ENCODE measurements around the gene ODAD2. TPM values are rescaled to one million over a fixed set of nuclear protein-coding genes. Genes with fewer than 3 reads are reported as not detected.
"Not testable (repeated sequence)": the region's sequence is repeated elsewhere in the genome, so short reads cannot be mapped to it uniquely, and the experiment has no call there.

The ODAD2 gene
- total RNA-seq, 2 donors from 2014 or later: 0.78 TPM; not detected in 1

- no peaks in the 10 kb centered on the region for H3K9me3 ChIP-seq (ENCODE audit: control insufficient read depth, low read length, poor library complexity, severe bottlenecking)
- Mint-ChIP-seq H3K4me3 (peak overlapping the region; percentile 97), H3K4me1 (peaks cover 14% of the 10 kb centered on the region), H3K27me3 (peaks cover 69% of the 10 kb centered on the region), H3K27ac (peak overlapping the region; percentile 68), H3K36me3 (ENCODE audit: low read depth) (no peaks in the 10 kb centered on the region)
- DNase-seq: no peak
- ATAC-seq: peak; percentile 76
Observed at GRCh38 chr10:27998178-27998953, 513 bp downstream of the ODAD2 start.

DNA sequence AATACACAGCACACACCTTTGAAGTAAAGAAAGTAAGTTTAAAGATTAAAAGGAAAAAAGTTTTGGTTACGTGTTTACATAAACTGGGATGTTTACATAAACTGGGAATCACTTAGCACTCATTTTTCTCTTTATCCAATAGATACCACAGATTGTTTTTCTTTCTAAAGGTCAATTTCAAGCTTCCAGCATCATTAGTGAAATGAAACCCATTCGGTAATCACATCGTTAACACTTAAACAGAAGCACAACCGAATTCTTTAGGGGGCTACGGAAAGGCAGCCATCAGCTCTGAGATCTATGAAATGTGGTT lies 1.1 kb downstream of the ODAD2 start:
- Mint-ChIP-seq H3K27ac (peak overlapping the region; percentile 68), H3K4me3 (peak overlapping the region; percentile 97), H3K27me3 (peaks cover 64% of the 10 kb centered on the region), H3K36me3 (ENCODE audit: low read depth) (no peaks in the 10 kb centered on the region), H3K4me1 (peaks cover 14% of the 10 kb centered on the region)
- DNase-seq: no peak
- H3K9me3 ChIP-seq (ENCODE audit: control insufficient read depth, low read length, poor library complexity, severe bottlenecking): no peaks in the 10 kb centered on the region
- no peak for ATAC-seq

- Mint-ChIP-seq H3K27ac (no peak overlapping the region), H3K4me3 (no peak overlapping the region), H3K27me3 (peaks cover 61% of the 10 kb centered on the region), H3K4me1 (peaks cover 14% of the 10 kb centered on the region), H3K36me3 (ENCODE audit: low read depth) (peaks cover 2% of the 10 kb centered on the region)
- H3K9me3 ChIP-seq (ENCODE audit: control insufficient read depth, low read length, poor library complexity, severe bottlenecking): no peaks in the 10 kb centered on the region
- ATAC-seq: no peak
- no peak for DNase-seq
Observed at GRCh38 chr10:27995311-27995710, 3.6 kb downstream of the ODAD2 start.

- ATAC-seq; H3K4me1 Mint-ChIP-seq; H3K36me3 Mint-ChIP-seq (ENCODE audit: low read depth); H3K27ac Mint-ChIP-seq; H3K4me3 Mint-ChIP-seq; H3K9me3 ChIP-seq (ENCODE audit: control insufficient read depth, low read length, poor library complexity, severe bottlenecking); DNase-seq: not testable (repeated sequence)
- H3K27me3 Mint-ChIP-seq: peaks cover 30% of the 10 kb centered on the region
Observed at GRCh38 chr10:27989357-27989756, 9.5 kb downstream of the ODAD2 start.

DNA sequence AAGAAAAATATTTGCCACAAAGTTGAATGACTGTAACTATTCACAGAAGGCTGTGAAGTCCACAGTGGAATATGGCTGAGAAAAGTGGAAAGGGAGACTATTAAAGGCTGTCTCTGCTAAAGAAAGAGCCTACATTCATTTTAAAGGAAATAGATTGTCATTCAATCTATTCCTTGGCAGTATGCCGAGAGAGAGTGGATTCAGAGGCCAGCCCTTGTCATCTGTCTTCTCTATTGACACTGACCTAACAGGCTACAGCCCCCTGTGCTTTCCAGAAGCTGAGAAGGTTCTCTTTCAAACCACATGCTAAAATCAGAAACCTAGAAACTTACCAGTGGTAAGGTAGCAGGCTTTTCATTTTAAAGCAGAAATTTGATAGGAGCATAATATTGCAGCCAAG lies 12.1 kb downstream of the ODAD2 start:
- no peak overlapping the region for H3K27ac Mint-ChIP-seq
- ATAC-seq (no peak), DNase-seq (no peak)
- H3K27me3 Mint-ChIP-seq: peaks cover 30% of the 10 kb centered on the region
- H3K4me3 Mint-ChIP-seq: no peak overlapping the region
- H3K4me1 Mint-ChIP-seq: no peaks in the 10 kb centered on the region
- no peaks in the 10 kb centered on the region for H3K9me3 ChIP-seq (ENCODE audit: control insufficient read depth, low read length, poor library complexity, severe bottlenecking)
- no peaks in the 10 kb centered on the region for H3K36me3 Mint-ChIP-seq (ENCODE audit: low read depth)

- no peaks in the 10 kb centered on the region for H3K36me3 Mint-ChIP-seq (ENCODE audit: low read depth)
- ATAC-seq (no peak), DNase-seq (no peak)
- no peak overlapping the region for H3K27ac Mint-ChIP-seq
- peaks cover 8% of the 10 kb centered on the region for H3K27me3 Mint-ChIP-seq
- H3K4me3 Mint-ChIP-seq: no peak overlapping the region
- no peaks in the 10 kb centered on the region for H3K9me3 ChIP-seq (ENCODE audit: control insufficient read depth, low read length, poor library complexity, severe bottlenecking)
- peaks cover 2% of the 10 kb centered on the region for H3K4me1 Mint-ChIP-seq
Observed at GRCh38 chr10:27982875-27983543, 15.9 kb downstream of the ODAD2 start.

DNA sequence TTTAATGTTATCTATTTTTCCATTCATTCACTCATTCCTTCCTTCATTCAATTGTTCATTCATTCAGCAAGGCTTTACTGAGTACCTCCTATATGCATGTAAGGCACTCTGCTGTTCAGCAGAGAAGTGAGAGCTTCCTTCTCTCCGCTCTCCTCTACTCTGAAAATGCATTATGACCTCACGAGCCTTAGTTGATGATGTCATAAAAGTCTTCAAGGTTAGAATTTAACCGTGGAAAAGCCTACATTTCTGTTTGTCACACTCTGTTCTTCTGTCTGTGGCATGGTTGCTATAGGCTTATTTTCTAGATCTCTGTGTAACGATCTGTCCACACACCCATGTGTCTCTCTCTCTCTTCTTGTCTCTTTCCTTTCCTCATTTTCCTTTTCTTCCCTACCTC lies 17.1 kb downstream of the ODAD2 start:
- H3K36me3 Mint-ChIP-seq (ENCODE audit: low read depth): no peaks in the 10 kb centered on the region
- peaks cover 2% of the 10 kb centered on the region for H3K4me1 Mint-ChIP-seq
- no peak for ATAC-seq
- peaks cover 14% of the 10 kb centered on the region for H3K27me3 Mint-ChIP-seq
- H3K9me3 ChIP-seq (ENCODE audit: control insufficient read depth, low read length, poor library complexity, severe bottlenecking): no peaks in the 10 kb centered on the region
- H3K27ac Mint-ChIP-seq: no peak overlapping the region
- no peak for DNase-seq
- no peak overlapping the region for H3K4me3 Mint-ChIP-seq

DNA sequence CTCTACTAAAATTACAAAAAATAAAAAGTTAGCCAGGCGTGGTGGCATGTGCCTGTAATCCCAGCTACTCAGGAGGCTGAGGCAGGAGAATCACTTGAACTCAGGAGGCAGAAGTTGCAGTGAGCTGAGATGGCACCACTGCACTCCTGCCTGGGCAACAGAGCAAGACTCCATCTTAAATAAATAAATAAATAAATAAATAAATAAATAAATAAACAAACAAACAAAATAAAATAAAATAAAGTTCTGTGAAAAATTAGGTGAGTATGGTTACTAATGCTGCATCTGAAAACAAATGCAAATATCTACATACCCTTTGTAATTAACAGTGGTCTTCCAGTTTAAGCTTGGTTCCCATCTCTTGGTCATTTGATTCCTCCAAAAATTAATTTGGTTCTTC lies 28.1 kb downstream of the ODAD2 start:
- H3K4me3 Mint-ChIP-seq; H3K4me1 Mint-ChIP-seq; H3K9me3 ChIP-seq (ENCODE audit: control insufficient read depth, low read length, poor library complexity, severe bottlenecking); H3K27ac Mint-ChIP-seq; DNase-seq; ATAC-seq; H3K36me3 Mint-ChIP-seq (ENCODE audit: low read depth): not testable (repeated sequence)
- H3K27me3 Mint-ChIP-seq: peaks cover 11% of the 10 kb centered on the region

DNA sequence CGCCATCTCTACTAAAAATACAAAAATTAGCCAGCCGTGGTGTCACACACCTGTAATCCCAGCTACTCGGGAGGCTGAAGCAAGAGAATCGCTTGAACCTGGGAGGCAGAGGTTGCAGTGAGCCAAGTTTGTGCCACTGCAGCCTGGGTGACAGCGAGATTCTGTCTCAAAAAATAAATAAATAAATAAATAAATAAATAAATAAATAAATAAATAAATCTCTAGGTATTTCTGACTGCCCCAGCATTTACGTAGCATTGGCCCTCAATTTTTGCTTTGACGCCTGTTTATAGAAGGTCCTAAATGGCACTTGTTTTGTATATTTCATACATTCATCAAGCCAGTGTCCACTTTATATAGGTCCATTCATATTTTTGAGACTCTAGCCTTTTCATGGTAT lies 28.9 kb downstream of the ODAD2 start:
- H3K4me1 Mint-ChIP-seq; H3K9me3 ChIP-seq (ENCODE audit: control insufficient read depth, low read length, poor library complexity, severe bottlenecking); ATAC-seq; DNase-seq; H3K27ac Mint-ChIP-seq; H3K36me3 Mint-ChIP-seq (ENCODE audit: low read depth); H3K4me3 Mint-ChIP-seq: not testable (repeated sequence)
- H3K27me3 Mint-ChIP-seq: peaks cover 10% of the 10 kb centered on the region

- no peaks in the 10 kb centered on the region for H3K9me3 ChIP-seq (ENCODE audit: control insufficient read depth, low read length, poor library complexity, severe bottlenecking)
- H3K36me3 Mint-ChIP-seq (ENCODE audit: low read depth): no peaks in the 10 kb centered on the region
- peaks cover 10% of the 10 kb centered on the region for H3K4me1 Mint-ChIP-seq
- ATAC-seq: no peak
- H3K27ac Mint-ChIP-seq: no peak overlapping the region
- DNase-seq: no peak
- no peaks in the 10 kb centered on the region for H3K27me3 Mint-ChIP-seq
- H3K4me3 Mint-ChIP-seq: peak overlapping the region; percentile 74
Observed at GRCh38 chr10:27959093-27959715, 39.7 kb downstream of the ODAD2 start.

GRCh38 chr10:27958383-27958782 lies 40.5 kb downstream of the ODAD2 start:
- not testable (repeated sequence) for H3K27me3 Mint-ChIP-seq; H3K36me3 Mint-ChIP-seq (ENCODE audit: low read depth); H3K9me3 ChIP-seq (ENCODE audit: control insufficient read depth, low read length, poor library complexity, severe bottlenecking); DNase-seq; H3K27ac Mint-ChIP-seq
- peaks cover 10% of the 10 kb centered on the region for H3K4me1 Mint-ChIP-seq
- H3K4me3 Mint-ChIP-seq: peak overlapping the region; percentile 74
- ATAC-seq: peak; percentile 35

- no peaks in the 10 kb centered on the region for H3K9me3 ChIP-seq (ENCODE audit: control insufficient read depth, low read length, poor library complexity, severe bottlenecking)
- Mint-ChIP-seq H3K36me3 (ENCODE audit: low read depth) (no peaks in the 10 kb centered on the region), H3K4me3 (no peak overlapping the region), H3K27me3 (peaks cover 8% of the 10 kb centered on the region), H3K4me1 (no peaks in the 10 kb centered on the region), H3K27ac (no peak overlapping the region)
- no peak for ATAC-seq
- no peak for DNase-seq
Observed at GRCh38 chr10:27950242-27950564, 48.7 kb downstream of the ODAD2 start.

DNA sequence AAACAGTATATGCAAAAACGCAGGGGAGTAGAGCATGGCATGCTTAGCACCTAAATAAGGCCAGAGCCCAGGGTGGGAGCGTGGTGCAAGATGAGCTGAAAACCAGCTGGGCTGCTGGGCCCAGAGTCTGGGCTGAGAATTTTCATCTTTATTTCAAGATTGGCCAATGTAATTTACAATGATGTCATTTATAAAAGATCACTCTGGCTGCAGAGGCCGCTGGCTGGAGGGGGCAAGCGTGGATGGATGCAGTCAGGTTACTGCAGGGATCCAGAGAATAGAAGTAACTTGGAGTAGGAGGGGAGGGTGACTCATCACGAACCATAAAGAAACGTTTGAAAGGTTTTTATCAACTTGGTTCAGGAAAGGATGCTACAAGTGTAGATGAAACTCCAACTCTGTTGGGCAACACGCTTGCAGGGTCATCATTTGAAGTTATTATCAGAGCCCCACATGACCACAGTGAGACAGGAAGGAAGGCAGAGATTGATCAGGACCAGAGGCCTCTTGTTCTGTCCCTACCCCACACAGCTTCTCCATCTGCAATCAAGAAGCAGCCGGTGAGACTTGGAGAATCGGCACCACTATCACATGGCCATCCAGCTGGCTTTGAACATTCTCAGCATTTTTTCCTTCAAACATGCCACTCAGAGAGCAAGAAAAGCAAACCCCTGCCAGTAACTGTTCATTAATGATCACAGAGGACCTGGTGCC lies 49.2 kb downstream of the ODAD2 start:
- Mint-ChIP-seq H3K4me3 (no peak overlapping the region), H3K36me3 (ENCODE audit: low read depth) (no peaks in the 10 kb centered on the region), H3K27ac (no peak overlapping the region), H3K4me1 (no peaks in the 10 kb centered on the region), H3K27me3 (peaks cover 13% of the 10 kb centered on the region)
- DNase-seq (no peak), ATAC-seq (no peak)
- no peaks in the 10 kb centered on the region for H3K9me3 ChIP-seq (ENCODE audit: control insufficient read depth, low read length, poor library complexity, severe bottlenecking)
